Measurements from ENCODE around the gene EPSTI1.
"Not testable (repeated sequence)": the region's sequence is repeated elsewhere in the genome, so short reads cannot be mapped to it uniquely, and the experiment has no call there.

The EPSTI1 gene, protein sequence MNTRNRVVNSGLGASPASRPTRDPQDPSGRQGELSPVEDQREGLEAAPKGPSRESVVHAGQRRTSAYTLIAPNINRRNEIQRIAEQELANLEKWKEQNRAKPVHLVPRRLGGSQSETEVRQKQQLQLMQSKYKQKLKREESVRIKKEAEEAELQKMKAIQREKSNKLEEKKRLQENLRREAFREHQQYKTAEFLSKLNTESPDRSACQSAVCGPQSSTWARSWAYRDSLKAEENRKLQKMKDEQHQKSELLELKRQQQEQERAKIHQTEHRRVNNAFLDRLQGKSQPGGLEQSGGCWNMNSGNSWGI

DNA sequence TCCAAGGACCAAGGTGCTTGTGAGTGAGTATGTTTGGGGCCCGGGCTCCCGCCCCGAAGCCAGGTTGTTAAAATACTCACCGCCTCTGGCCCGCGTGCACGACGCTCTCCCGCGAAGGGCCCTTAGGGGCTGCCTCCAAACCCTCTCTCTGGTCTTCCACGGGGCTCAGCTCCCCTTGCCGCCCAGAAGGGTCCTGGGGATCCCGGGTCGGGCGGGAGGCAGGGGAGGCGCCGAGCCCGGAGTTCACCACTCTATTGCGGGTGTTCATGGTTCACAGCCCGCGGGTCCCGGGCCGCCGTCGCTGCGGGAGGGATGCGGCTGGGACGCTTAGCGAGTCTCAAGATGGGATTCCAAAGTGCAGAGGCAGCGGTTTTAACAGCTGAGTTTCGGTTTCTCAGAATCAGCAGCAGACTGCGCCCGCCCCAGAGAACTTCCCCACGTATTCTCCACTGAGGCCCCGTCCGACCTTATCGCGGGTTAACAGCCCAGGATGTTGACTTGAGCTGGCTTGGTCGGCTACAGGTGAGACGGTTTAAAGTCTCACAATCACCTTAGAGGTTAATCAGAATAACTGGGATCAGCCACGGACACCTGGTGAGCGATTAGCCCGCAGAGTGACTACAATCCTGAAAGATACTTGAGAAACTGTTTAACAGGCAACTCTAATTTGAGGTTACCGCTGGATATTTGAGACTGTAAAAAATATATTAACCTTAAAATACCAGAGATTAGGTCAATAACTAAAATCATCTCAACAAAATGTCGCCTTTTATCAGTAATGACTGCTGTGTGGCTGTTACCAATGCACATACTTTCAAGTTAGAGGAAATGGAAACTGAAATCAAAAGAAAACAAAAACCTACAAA, at the start of gene EPSTI1:
TSS of gene EPSTI1 (minus strand) at position 344 of the 866 bp plus-strand sequence. CDS start at position 268, 76 bp downstream.
- DNase-seq = no peak

DNA sequence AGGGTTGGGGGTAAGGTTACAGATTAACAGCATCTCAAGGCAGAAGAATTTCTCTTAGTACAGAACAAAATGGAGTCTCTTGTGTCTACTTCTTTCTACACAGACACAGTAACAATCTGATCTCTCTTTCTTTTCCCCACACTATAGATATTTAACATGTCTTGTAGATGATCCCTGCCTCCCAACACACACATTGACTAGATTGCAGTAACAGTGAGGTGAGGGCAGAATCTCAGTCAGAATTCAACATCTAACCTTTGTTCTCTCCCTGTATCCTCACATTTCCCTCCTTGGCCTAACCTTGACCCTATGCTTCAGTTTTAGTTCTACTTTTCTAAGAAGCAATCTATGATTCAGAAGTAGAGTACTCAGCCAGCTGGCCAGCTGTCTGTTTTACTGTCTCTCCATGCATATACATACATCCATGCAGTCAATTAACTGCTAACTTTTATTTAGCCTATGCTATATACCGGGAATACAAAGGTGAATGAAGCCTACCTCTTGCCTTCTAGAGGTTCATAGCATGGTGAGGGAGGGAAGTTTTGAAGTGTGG, 49.4 kb upstream of the EPSTI1 start:
- no peak for DNase-seq

DNA sequence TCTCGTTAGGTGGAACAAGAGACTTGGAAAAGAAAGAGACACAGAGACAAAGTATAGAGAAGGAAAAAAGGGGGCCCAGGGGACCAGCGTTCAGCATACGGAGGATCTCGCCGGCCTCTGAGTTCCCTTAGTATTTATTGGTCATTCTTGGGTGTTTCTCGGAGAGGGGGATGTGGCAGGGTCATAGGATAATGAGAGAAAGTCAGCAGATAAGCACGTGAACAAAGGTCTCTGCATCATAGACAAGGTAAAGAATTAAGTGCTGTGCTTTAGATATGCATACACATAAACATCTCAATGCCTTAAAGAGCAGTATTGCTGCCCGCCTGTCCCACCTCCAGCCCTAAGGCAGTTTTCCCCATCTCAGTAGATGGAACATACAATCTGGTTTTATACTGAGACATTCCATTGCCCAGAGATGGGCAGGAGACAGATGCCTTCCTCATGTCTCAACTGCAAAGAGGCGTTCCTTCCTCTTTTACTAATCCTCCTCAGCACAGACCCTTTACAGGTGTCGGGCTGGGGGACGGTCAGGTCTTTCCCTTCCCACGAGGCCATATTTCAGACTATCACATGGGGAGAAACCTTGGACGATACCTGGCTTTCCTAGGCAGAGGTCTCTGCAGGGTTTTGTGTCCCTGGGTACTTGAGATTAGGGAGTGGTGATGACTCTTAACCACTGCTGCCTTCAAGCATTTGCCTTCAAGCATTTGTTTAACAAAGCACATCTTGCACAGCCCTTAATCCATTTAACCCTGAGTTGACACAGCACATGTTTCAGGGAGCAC, 48.7 kb upstream of the EPSTI1 start:
- DNase-seq = not testable (repeated sequence)

DNA sequence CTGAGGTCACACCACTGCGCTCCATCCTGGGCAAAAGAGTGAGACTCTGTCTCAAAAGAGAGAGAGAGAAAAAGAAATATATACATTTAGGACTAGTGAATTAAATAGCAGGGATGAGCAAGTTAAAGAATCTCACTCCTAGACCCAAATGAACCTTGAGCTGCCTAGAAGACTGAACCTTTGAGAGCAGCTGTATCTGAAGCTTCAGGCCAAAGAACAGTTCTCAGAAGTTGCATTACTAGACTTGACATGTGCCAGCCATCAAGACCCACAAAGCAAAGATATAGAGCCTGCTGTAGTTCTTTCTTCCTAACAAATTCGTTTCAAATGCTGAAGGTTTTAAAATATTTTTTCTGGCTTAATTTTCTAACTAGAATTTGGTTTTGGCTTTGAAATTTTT, 47.9 kb upstream of the EPSTI1 start:
- DNase-seq = no peak

DNA sequence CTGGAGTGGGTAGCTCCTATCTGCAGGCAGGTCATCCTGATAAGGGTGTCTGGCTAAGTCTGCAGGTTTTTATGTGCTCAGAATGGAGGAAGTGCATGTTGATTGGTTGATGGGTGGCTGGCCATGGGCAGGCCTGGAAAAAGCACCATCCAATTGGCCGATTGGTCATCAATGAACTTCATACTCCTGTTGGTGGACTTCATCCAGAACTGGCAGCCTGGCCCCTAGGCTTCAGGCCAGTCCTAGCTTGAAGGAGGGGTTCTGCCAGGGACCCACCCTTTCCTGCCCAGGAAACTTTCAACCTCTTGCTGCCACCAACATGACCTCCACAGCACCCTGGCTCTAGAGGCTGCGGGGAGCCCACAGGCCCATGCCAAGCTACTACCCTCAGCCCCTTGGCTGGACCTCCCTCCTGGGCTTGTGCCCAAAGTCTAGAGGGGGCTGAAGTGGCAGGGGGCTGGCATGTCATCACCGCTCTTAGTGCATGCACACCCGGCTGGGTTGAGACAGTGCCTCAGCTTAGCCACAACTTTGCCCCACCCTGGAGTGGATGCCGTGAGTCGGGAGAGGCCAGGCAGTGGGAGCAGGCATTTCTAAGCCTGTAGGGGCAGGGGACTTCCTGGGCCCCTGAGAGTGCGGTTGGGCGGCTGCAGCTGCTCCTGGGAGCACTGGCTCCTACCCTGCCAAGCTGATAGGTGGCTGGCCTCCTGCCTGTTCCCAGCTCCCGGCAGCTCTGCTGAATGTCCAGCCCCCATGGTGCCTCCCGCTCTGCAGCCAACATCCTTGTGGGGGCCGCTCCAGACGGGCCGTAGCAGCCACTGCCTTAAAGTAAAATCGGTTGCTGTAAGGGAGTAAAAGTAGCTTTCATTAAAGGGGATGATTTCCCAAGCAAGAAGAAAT, 44.6 kb upstream of the EPSTI1 start:
- no peak for DNase-seq

DNA sequence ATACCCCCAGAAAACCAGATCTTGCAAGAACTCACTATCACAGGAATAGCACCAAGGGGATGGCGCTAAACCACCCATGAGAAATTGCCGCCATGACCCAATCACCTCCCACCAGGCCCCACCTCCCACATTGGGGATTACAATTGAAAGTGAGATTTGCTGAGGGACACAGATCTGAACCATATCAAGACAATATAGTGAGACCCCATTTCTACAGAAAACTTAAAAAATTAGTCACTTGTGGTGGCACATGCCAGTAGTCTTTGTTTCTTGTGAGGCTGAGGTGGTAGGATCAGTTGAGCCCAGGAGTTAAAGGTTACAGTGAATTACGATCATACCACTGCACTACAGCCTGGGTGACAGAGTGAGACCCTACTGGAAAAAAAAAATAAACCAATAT, 41.0 kb upstream of the EPSTI1 start:
- no peak for DNase-seq

DNA sequence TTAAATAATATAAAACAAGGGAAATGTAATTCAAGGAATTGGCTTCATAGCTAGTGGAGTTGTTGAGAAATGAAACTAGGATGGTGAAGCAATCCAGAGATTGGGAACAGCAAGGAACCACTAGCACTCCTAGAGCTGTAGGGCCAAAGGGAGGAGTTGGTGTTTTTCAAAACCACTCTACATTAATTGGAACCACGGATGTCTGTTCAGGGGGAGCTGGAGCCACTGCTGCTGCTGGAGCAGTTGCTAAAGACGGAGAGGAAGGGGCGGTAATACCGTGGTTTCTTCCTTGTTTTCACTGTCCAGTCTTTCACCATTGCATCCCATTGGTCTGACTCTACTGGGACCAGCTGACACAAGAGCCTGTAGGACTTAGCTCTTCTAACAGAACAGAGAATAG, 39.8 kb upstream of the EPSTI1 start:
- no peak for DNase-seq

DNA sequence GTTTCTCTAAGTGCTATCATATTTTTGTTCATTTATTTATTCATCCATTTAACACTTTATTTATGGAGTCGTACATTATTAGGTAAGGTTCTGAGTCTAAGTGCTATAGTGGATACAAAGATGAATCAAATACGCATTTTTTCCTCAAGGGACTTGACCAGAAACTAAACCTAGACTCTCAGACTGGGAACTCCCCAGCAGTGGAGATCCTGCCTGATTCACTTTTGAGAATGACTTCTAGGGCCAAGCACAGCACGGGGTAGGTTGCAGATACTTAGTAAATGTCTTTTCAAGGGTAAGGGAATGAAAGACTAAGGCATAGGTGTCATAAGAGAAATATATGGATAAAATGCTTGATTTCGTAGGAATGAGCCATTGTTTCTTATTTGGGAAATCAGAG, 38.5 kb upstream of the EPSTI1 start:
- DNase-seq = no peak

DNA sequence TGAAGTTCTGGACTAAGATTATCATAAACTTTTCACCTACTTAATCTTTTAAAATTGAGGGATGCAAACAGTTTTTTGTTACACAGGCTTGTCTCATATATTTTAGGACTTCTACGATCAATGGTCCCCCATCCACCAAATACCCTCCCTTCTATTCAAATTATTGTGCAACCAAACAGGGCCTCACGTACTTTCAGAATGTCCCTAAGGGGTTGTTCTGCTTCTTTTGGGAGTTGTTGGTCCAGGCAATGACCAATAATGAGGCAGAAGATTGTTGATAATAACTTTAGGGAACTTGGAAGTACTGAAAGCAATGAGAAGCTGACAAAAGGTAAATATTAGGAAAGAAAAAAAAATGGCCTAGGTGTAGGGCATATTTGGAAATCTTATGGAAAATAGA, 34.2 kb upstream of the EPSTI1 start:
- DNase-seq = no peak

DNA sequence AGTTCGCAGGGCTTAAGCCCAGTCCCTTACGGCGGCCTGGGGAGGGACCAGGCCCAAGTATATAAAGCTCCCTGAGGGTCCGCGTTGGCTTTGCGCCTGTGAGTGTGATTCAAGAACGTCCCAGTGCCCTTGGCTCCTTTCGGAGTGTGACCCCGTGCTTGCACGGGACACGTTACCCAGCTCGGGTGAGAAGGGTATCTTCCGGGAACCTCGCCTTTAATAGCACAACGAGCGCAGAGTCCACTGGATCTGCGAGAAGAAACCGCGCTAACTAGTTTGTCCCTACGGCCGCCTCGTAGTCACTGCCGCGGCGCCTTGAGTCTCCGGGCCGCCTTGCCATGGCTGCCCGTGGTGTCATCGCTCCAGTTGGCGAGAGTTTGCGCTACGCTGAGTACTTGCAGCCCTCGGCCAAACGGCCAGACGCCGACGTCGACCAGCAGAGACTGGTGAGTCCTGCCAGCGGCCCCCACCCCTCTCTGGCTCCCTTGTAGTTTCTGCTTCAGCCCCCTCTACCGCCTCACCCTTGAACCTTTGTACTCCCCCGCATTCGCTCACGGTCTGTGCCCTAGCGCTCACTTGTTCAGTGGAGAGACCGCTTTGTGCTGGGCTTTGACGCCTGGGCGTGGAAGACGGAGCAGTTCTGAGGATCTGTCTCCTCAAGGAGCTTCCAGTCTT, 31.4 kb upstream of the EPSTI1 start, which contains the start of gene DNAJC15:
TSS of gene DNAJC15 (plus strand) at position 298 of the 675 bp plus-strand sequence. CDS start at position 339, 41 bp downstream.
- no peak for DNase-seq

DNA sequence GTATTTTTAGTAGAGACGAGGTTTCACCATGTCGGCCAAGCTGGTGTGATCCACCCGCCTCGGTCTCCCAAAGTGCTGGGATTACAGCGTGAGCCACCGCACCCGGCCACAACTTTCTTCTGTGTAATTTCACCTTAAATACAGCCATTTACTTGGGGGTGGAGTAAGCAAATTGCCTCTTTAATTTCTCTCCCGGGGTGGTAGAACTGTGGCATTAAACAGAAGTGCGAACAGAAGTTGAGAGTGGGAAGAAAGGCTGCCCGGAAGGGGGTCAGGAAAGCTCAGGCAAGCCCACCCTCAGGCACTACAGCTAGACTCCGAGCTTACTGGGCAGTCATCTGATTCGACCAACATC, 30.9 kb upstream of the EPSTI1 start:
- DNase-seq = no peak

DNA sequence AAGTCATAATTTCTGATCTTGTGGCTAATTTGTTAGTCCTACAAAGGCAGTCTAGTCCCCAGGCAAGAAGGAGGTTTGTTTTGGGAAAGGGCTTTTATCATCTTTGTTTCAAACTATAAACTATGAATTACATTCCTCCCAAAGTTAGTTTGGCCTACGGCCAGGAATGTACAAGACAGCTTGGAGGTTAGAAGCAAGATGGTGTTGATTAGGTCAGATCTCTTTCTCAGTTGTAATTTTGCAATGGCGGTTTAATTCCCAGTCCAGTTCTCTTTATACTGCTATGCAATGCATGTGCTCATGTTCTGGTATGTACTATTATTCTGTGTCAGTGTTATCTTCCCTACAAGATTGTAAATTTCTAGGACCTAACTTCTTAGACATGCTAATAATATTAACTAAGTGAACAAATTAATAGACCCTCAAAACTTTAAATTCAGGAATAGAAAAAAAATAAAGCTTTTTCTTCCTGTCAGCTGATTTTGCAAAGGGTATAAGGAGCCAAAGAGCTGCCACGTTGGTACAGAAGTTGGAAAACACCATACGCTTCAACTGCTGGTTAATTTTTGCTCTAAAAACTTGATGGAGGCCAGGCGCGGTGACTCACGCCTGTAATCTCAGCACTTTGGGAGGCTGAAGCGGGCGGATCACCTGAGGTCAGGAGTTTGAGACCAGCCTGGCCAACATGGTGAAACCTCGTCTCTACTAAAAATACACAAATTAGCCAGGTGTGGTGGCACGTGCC, 30.1 kb upstream of the EPSTI1 start:
- DNase-seq = no peak

DNA sequence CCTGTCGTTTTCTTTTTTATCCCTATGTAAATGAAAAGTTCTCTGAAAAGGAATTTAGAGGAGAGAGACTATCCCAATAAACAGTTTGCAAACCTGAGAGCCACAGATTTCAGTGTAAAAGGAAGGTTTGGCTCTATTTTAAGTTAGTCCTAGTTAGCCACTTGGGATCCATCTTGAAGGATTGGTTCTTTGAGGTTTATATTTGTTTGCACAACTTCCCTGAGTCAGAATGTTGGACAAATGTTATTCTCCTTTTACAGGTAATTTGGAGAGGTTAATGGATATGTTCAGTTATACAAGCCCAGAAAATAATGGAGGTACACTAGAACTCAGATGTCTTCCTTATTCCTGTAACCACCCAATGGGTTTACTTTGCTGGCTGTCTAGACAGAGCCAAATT, 28.8 kb upstream of the EPSTI1 start:
- DNase-seq = no peak

DNA sequence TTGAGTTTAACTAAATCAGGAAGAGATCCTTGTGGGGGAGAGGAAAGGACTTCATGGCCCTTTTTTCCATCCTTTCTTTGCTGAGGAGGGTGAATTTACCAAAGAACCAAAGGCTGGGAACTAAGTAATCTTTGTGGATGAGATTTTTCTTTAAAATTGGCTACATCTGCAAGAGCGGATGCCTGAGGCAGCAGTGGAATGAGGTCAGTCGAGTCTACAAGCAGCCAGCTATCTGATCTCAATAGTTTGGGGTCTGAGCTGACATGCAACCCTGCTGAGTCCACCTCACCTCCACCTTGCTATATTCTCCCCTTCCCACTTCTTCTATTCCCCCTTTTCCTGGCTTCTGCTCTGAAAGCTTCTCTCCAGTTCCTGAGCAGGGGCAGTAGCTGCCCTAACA, 27.8 kb upstream of the EPSTI1 start:
- no peak for DNase-seq

DNA sequence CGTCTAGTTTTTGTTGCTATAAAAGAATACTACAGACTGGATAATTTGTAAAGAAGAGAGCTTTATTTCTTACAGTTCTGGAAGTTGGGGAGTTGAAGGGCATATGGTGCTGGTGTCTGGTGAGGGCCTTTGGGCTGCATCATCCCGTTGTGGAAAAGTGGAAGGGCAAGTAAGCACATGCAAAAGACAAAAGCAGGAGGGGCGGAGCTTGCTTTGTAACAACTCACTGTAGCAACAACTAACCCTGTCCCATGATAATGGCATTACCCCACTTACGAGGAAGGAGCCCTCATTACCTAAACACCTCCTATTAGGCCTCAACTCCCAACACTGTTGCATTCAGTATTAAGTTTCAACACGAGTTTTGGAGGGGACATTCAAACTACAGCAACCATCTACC, 24.2 kb upstream of the EPSTI1 start:
- no peak for DNase-seq

DNA sequence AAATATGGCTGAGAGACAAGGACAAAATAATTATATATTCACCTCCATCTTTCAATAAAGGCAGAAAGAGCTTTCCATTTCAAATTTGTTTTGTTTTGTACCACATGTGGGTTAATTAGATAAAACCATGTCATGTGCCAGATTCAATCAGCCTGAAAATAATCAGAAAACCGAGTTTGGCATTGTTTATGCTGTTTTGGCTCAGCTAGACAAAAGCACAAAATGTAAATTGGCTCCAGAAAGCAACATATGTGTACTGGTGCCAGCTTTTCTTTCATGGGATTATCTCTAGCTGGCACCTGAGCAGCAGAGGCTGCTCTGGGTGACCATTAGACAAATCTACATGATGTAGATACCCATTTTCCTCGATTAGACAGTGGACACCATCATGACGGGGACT, 22.1 kb upstream of the EPSTI1 start:
- no peak for DNase-seq

DNA sequence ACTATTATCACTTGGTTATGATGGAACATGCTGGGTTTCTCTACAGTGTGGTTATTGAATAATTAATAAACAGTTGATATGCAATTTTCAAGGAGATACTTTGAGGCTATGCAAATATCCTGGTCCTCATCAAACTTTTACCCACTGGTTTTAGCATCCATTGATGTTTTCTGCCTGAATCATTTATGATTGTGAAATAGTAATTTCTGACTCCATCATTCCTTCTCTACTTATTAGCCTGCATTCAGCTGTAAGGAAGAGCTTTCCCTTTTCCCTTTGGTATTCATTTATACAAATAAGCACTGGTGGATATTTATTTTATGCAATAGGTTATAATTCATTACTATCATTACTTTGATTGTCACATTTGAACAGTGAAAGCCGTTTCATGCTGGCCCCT, 17.5 kb upstream of the EPSTI1 start:
- no peak for DNase-seq

DNA sequence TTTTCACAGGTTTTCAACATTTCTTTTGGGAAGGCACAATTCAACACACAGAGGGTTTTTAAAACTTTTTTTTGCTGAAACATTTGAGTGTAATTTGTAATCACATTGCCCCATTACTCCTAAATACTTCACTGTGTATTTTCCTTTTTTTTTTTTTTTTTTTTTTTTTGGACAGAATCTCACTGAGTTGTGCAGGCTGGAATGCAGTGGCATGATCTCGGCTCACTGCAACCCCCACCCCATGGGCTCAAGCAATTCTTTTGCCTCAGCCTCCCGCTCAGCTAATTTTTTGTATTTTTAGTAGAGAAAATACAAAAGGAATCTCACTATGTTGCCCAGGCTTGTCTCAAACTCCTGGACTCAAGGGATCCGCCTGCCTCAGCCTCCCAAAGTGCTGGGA, 16.6 kb upstream of the EPSTI1 start:
- DNase-seq = no peak

DNA sequence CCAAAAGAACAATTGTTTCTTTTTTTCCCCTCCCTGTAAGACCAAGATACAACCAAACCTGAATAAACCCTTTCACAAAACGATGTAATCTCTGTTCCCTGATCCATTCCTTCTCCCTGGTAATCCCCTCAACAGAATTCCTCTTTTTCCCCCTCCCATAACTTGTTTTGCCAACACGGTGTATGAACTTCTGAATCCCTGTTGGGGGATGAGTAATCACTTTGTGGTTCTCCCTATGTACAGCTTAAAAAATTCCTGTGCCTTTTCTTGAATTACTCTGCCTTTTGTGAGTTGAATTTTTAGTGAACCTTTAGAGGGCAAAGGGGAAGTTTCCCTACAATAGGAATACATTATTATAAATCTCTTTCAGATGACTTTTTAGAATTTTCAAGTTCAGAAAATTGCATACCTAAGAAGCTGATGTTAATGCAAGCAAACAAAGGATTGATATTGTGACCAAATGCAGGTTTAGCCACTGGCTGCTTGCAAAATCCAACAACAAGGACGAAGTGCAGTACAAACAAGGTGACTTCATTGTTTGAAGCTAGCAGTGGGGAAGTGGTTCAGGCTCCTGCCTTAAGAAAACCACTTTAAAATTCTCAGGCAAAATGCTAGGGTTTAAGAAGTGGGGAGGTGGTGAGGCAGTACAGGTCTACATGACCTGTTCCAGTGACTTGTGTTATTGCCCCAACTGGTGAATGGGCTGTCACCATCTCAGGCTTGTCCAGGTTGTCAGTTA, 15.0 kb upstream of the EPSTI1 start:
- no peak for DNase-seq

Measured in NCI-H2029 treated with DMSO at 0.1 percent for 48 hours (cell line).